GM12878 (cell line): ENCODE measurements around the gene MFNG. TPM values are rescaled to one million over a fixed set of nuclear protein-coding genes. Genes with fewer than 3 reads are reported as not detected.

Experiments
- BMI1 ChIP-seq: fragments of 450-650 bp; IDR thresholded peaks from 2 replicates; pipeline ENCODE4 v1.6.1; 2016; ENCODE audit warnings: mild to moderate bottlenecking, moderate library complexity, borderline replicate concordance
- BRCA1 ChIP-seq: IDR thresholded peaks from 2 replicates; pipeline ENCODE4 v1.6.1; 2011; ENCODE audit warnings: low read depth, low read length, improper control_type of control experiment
- CREM ChIP-seq: IDR thresholded peaks from 2 replicates; pipeline ENCODE4 v1.6.1; 2014; ENCODE audit warnings: antibody characterized with exemption, low read depth
- FOXK2 ChIP-seq: fragments of 450-650 bp; IDR thresholded peaks from 2 replicates; pipeline ENCODE4 v1.6.1; 2017; ENCODE audit warnings: mild to moderate bottlenecking, moderate library complexity
- NFXL1 ChIP-seq: fragments of 450-650 bp; IDR thresholded peaks from 2 replicates; pipeline ENCODE4 v1.6.1; 2017; ENCODE audit warnings: antibody characterized with exemption, mild to moderate bottlenecking, borderline replicate concordance
- PAX5 ChIP-seq: IDR thresholded peaks from 2 replicates; pipeline ENCODE4 v1.6.1; 2011; ENCODE audit warnings: low read depth, low read length, borderline replicate concordance
- RAD21 ChIP-seq: IDR thresholded peaks from 2 replicates; pipeline ENCODE4 v1.6.1; 2011; ENCODE audit warnings: mild to moderate bottlenecking, low read depth, low read length, moderate library complexity; ENCODE audit not compliant: insufficient read depth
- RB1 ChIP-seq: fragments of 450-650 bp; formaldehyde crosslinking; IDR thresholded peaks from 2 replicates; pipeline ENCODE4 v1.6.1; 2017; ENCODE audit warnings: mild to moderate bottlenecking, borderline replicate concordance
- SMAD5 ChIP-seq: IDR thresholded peaks from 2 replicates; pipeline ENCODE4 v1.6.1; 2016; ENCODE audit warnings: antibody characterized with exemption, low read depth
- SREBF2 ChIP-seq: IDR thresholded peaks from 2 replicates; pipeline ENCODE4 v1.6.1; 2012; ENCODE audit warnings: mild to moderate bottlenecking, low read length
- TBL1XR1 ChIP-seq: IDR thresholded peaks from 2 replicates; pipeline ENCODE4 v1.6.1; 2012; ENCODE audit warnings: low read depth, low read length, improper control_type of control experiment
- YBX1 ChIP-seq: fragments of 450-650 bp; IDR thresholded peaks from 2 replicates; pipeline ENCODE4 v1.6.1; 2016; ENCODE audit warnings: antibody characterized with exemption
- ZBED1 ChIP-seq: IDR thresholded peaks from 2 replicates; pipeline ENCODE4 v1.6.1; 2016; ENCODE audit warnings: borderline replicate concordance
- polyA plus RNA-seq, 11 experiments: library from polyadenylated mRNA; depleted of rRNA in 4 of 11; unstranded in 6 of 11; stranded (reverse) in 5 of 11; fragments of >200 nt; fragmentation: Nextera tagmentation in 4 of 11; fragmentation: Illumina TruSeq in 1 of 11; extraction: Ambion mirVana in 4 of 11; extraction: Trizol in 1 of 11; gene quantifications; 1 replicate in 1 of 11; 2 replicates in 10 of 11; pipeline versions ENCODE4 v1.2.1 to v1.2.3, GENCODE V29; 2011 to 2016; ENCODE audit warnings: inconsistent platforms in 2 of 11, missing spikeins in 2 of 11, low read depth in 1 of 11
- total RNA-seq, 4 experiments: library from RNA; depleted of rRNA in 3 of 4; stranded (reverse); fragments of >200 nt in 3 of 4; fragmentation: Illumina TruSeq in 1 of 4; extraction: Trizol in 1 of 4; gene quantifications; 2 replicates each; pipeline versions ENCODE4 v1.2.1 to v1.2.3, GENCODE V29; 2013 to 2021
- TF ChIP-seq, protein P1 (sequence below): IDR thresholded peaks from 2 replicates; pipeline ENCODE4 v1.6.1; 2011; ENCODE audit warnings: borderline replicate concordance, low read depth, mild to moderate bottlenecking, moderate library complexity, mixed read lengths, low read length; ENCODE audit not compliant: insufficient read depth; ENCODE audit errors: extremely low read length
- TF ChIP-seq, protein P2 (sequence below): fragments of 150-350 bp; IDR thresholded peaks from 2 replicates; pipeline ENCODE4 v1.6.1; 2016; ENCODE audit warnings: low read depth, low read length
- TF ChIP-seq, protein P3 (sequence below): IDR thresholded peaks from 2 replicates; pipeline ENCODE4 v1.6.1; 2012; ENCODE audit warnings: low read depth, low read length, improper control_type of control experiment
- TF ChIP-seq, protein P4 (sequence below): fragments of 450-650 bp; IDR thresholded peaks from 2 replicates; pipeline ENCODE4 v1.6.1; 2017; ENCODE audit warnings: mild to moderate bottlenecking
- TF ChIP-seq, protein P5 (sequence below): fragments of 450-650 bp; formaldehyde crosslinking; IDR thresholded peaks from 2 replicates; pipeline ENCODE4 v1.5.0; 2022; ENCODE audit warnings: mild to moderate bottlenecking, missing genetic modification characterization
- TF ChIP-seq, protein P6 (sequence below), 3 experiments: IDR thresholded peaks in 2 of 3; conservative IDR thresholded peaks in 1 of 3; 2 replicates each; pipeline ENCODE4 v1.5.1; 2011; ENCODE audit warnings: low read depth in 3 of 3, low read length in 3 of 3, mild to moderate bottlenecking in 3 of 3, control low read depth in 2 of 3, moderate library complexity in 2 of 3, inconsistent platforms in 1 of 3, mixed read lengths in 1 of 3; ENCODE audit not compliant: control insufficient read depth in 2 of 3, insufficient read depth in 1 of 3; ENCODE audit errors: extremely low read depth in 1 of 3

MFNG gene
- total and polyA plus RNA-seq, 10 of the 15 experiments (the other 5 are each of a cell fraction or from before 2014, with no cell fraction given): 11.5 to 117 (median 68.5) TPM

DNA sequence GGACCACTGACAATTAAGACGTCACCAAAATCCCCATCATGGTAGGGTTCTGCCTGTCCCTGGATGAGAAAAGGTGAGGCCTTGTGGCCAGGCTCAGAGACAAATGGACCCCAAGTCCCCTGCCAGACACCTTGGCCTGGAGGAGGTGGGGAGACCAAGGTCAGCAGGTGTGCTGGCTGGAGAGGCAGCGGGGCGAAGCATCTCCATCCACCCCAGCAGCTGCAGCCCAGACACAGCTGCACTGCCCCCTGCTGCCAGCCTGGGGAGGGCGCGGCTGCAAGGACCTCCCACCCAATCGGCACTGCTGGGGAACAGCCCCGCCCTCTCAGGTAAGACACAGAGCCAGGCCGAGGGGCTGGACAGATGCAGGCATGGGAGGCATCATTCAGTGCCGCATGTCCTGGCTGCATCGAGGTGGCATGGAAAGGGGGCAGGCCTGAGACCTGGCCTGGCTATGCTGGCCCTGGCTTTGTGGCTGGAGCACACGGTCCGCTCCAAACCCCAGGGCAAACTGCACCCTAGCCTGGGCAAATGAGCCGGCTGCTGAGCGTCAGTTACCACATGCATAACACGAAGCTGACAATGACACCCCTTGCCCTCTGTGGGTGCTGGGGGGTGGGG is 12.2 kb upstream of the MFNG start (continued):
- TF ChIP-seq, protein P1, sequence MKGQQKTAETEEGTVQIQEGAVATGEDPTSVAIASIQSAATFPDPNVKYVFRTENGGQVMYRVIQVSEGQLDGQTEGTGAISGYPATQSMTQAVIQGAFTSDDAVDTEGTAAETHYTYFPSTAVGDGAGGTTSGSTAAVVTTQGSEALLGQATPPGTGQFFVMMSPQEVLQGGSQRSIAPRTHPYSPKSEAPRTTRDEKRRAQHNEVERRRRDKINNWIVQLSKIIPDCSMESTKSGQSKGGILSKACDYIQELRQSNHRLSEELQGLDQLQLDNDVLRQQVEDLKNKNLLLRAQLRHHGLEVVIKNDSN: no peak
- TF ChIP-seq SREBF2 (no peak), CREM (no peak), YBX1 (no peak), NFXL1 (no peak), SMAD5 (no peak), BMI1 (no peak), RB1 (no peak), PAX5 (peak; percentile 64; the same call in 1 of the 2 replicates), BRCA1 (no peak), ZBED1 (no peak), RAD21 (peak; percentile 54), TBL1XR1 (no peak), FOXK2 (no peak)
- TF ChIP-seq, protein P2, sequence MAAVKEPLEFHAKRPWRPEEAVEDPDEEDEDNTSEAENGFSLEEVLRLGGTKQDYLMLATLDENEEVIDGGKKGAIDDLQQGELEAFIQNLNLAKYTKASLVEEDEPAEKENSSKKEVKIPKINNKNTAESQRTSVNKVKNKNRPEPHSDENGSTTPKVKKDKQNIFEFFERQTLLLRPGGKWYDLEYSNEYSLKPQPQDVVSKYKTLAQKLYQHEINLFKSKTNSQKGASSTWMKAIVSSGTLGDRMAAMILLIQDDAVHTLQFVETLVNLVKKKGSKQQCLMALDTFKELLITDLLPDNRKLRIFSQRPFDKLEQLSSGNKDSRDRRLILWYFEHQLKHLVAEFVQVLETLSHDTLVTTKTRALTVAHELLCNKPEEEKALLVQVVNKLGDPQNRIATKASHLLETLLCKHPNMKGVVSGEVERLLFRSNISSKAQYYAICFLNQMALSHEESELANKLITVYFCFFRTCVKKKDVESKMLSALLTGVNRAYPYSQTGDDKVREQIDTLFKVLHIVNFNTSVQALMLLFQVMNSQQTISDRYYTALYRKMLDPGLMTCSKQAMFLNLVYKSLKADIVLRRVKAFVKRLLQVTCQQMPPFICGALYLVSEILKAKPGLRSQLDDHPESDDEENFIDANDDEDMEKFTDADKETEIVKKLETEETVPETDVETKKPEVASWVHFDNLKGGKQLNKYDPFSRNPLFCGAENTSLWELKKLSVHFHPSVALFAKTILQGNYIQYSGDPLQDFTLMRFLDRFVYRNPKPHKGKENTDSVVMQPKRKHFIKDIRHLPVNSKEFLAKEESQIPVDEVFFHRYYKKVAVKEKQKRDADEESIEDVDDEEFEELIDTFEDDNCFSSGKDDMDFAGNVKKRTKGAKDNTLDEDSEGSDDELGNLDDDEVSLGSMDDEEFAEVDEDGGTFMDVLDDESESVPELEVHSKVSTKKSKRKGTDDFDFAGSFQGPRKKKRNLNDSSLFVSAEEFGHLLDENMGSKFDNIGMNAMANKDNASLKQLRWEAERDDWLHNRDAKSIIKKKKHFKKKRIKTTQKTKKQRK: no peak
- TF ChIP-seq, protein P3, sequence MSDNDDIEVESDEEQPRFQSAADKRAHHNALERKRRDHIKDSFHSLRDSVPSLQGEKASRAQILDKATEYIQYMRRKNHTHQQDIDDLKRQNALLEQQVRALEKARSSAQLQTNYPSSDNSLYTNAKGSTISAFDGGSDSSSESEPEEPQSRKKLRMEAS: no peak
- TF ChIP-seq, protein P4, sequence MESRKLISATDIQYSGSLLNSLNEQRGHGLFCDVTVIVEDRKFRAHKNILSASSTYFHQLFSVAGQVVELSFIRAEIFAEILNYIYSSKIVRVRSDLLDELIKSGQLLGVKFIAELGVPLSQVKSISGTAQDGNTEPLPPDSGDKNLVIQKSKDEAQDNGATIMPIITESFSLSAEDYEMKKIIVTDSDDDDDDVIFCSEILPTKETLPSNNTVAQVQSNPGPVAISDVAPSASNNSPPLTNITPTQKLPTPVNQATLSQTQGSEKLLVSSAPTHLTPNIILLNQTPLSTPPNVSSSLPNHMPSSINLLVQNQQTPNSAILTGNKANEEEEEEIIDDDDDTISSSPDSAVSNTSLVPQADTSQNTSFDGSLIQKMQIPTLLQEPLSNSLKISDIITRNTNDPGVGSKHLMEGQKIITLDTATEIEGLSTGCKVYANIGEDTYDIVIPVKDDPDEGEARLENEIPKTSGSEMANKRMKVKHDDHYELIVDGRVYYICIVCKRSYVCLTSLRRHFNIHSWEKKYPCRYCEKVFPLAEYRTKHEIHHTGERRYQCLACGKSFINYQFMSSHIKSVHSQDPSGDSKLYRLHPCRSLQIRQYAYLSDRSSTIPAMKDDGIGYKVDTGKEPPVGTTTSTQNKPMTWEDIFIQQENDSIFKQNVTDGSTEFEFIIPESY: no peak
- TF ChIP-seq, protein P5, sequence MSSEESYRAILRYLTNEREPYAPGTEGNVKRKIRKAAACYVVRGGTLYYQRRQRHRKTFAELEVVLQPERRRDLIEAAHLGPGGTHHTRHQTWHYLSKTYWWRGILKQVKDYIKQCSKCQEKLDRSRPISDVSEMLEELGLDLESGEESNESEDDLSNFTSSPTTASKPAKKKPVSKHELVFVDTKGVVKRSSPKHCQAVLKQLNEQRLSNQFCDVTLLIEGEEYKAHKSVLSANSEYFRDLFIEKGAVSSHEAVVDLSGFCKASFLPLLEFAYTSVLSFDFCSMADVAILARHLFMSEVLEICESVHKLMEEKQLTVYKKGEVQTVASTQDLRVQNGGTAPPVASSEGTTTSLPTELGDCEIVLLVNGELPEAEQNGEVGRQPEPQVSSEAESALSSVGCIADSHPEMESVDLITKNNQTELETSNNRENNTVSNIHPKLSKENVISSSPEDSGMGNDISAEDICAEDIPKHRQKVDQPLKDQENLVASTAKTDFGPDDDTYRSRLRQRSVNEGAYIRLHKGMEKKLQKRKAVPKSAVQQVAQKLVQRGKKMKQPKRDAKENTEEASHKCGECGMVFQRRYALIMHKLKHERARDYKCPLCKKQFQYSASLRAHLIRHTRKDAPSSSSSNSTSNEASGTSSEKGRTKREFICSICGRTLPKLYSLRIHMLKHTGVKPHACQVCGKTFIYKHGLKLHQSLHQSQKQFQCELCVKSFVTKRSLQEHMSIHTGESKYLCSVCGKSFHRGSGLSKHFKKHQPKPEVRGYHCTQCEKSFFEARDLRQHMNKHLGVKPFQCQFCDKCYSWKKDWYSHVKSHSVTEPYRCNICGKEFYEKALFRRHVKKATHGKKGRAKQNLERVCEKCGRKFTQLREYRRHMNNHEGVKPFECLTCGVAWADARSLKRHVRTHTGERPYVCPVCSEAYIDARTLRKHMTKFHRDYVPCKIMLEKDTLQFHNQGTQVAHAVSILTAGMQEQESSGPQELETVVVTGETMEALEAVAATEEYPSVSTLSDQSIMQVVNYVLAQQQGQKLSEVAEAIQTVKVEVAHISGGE: no peak
- TF ChIP-seq, protein P6, sequence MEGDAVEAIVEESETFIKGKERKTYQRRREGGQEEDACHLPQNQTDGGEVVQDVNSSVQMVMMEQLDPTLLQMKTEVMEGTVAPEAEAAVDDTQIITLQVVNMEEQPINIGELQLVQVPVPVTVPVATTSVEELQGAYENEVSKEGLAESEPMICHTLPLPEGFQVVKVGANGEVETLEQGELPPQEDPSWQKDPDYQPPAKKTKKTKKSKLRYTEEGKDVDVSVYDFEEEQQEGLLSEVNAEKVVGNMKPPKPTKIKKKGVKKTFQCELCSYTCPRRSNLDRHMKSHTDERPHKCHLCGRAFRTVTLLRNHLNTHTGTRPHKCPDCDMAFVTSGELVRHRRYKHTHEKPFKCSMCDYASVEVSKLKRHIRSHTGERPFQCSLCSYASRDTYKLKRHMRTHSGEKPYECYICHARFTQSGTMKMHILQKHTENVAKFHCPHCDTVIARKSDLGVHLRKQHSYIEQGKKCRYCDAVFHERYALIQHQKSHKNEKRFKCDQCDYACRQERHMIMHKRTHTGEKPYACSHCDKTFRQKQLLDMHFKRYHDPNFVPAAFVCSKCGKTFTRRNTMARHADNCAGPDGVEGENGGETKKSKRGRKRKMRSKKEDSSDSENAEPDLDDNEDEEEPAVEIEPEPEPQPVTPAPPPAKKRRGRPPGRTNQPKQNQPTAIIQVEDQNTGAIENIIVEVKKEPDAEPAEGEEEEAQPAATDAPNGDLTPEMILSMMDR (IDR thresholded peaks at IDR 0.05 in 2 of 3, conservative IDR thresholded peaks at IDR 0.05 in 1 of 3; ENCODE audit: control insufficient read depth in 2 of 3, extremely low read depth in 1 of 3, insufficient read depth in 1 of 3, low read depth in 3 of 3, low read length in 3 of 3): peak; percentile 71 to 83 (median 71)
